ENCODE results near the gene CES4A.
"Not testable (repeated sequence)": the region's sequence is repeated elsewhere in the genome, so short reads cannot be mapped to it uniquely, and the experiment has no call there.

The CES4A gene

GRCh38 chr16:66986559-66986958 is 1.8 kb upstream of the CES4A start:
- Histone ChIP-seq H3K4me3 (ENCODE audit: low read depth, low read length) (no peak overlapping the region), H3K79me2 (ENCODE audit: control insufficient read depth, insufficient read depth, low read length, unreplicated experiment) (no peaks in the 10 kb centered on the region), H3K27ac (ENCODE audit: low read depth, low read length) (no peak overlapping the region), H3K27me3 (ENCODE audit: insufficient read depth, low read length) (no peaks in the 10 kb centered on the region), H3K36me3 (ENCODE audit: insufficient read depth, low read length) (no peaks in the 10 kb centered on the region), H3K4me1 (ENCODE audit: control insufficient read depth, insufficient read depth, low read length, unreplicated experiment) (no peaks in the 10 kb centered on the region), H2AFZ (ENCODE audit: low read length, unreplicated experiment) (no peak overlapping the region)

- Histone ChIP-seq H3K4me3 (ENCODE audit: low read depth, low read length) (no peak overlapping the region), H2AFZ (ENCODE audit: low read length, unreplicated experiment) (no peak overlapping the region), H3K27me3 (ENCODE audit: insufficient read depth, low read length) (no peaks in the 10 kb centered on the region), H3K36me3 (ENCODE audit: insufficient read depth, low read length) (no peaks in the 10 kb centered on the region), H3K4me1 (ENCODE audit: control insufficient read depth, insufficient read depth, low read length, unreplicated experiment) (peaks cover 6% of the 10 kb centered on the region), H3K79me2 (ENCODE audit: control insufficient read depth, insufficient read depth, low read length, unreplicated experiment) (no peaks in the 10 kb centered on the region), H3K27ac (ENCODE audit: low read depth, low read length) (no peak overlapping the region)
These were observed 3.2 kb downstream of the CES4A start for GRCh38 chr16:66991545-66992077.

GRCh38 chr16:66993558-66993957 is 5.2 kb downstream of the CES4A start:
- peaks cover 11% of the 10 kb centered on the region for H3K4me1 ChIP-seq (ENCODE audit: control insufficient read depth, insufficient read depth, low read length, unreplicated experiment)
- not testable (repeated sequence) for H3K36me3 ChIP-seq (ENCODE audit: insufficient read depth, low read length); H3K27ac ChIP-seq (ENCODE audit: low read depth, low read length); H2AFZ ChIP-seq (ENCODE audit: low read length, unreplicated experiment); H3K4me3 ChIP-seq (ENCODE audit: low read depth, low read length); H3K27me3 ChIP-seq (ENCODE audit: insufficient read depth, low read length); H3K79me2 ChIP-seq (ENCODE audit: control insufficient read depth, insufficient read depth, low read length, unreplicated experiment)

- no peak overlapping the region for H3K27ac ChIP-seq (ENCODE audit: low read depth, low read length)
- H3K4me1 ChIP-seq (ENCODE audit: control insufficient read depth, insufficient read depth, low read length, unreplicated experiment), result peaks cover 15% of the 10 kb centered on the region
- no peaks in the 10 kb centered on the region for H3K36me3 ChIP-seq (ENCODE audit: insufficient read depth, low read length)
- no peaks in the 10 kb centered on the region for H3K79me2 ChIP-seq (ENCODE audit: control insufficient read depth, insufficient read depth, low read length, unreplicated experiment)
- no peaks in the 10 kb centered on the region for H3K27me3 ChIP-seq (ENCODE audit: insufficient read depth, low read length)
- no peak overlapping the region for H3K4me3 ChIP-seq (ENCODE audit: low read depth, low read length)
- no peak overlapping the region for H2AFZ ChIP-seq (ENCODE audit: low read length, unreplicated experiment)
These were observed 8.1 kb downstream of the CES4A start for GRCh38 chr16:66996324-66996982.

GRCh38 chr16:66996983-66997358 is 8.6 kb downstream of the CES4A start:
- Histone ChIP-seq H2AFZ (ENCODE audit: low read length, unreplicated experiment) (no peak overlapping the region), H3K27me3 (ENCODE audit: insufficient read depth, low read length) (no peaks in the 10 kb centered on the region), H3K27ac (ENCODE audit: low read depth, low read length) (no peak overlapping the region), H3K36me3 (ENCODE audit: insufficient read depth, low read length) (no peaks in the 10 kb centered on the region), H3K4me3 (ENCODE audit: low read depth, low read length) (no peak overlapping the region), H3K4me1 (ENCODE audit: control insufficient read depth, insufficient read depth, low read length, unreplicated experiment) (peaks cover 20% of the 10 kb centered on the region), H3K79me2 (ENCODE audit: control insufficient read depth, insufficient read depth, low read length, unreplicated experiment) (no peaks in the 10 kb centered on the region)

GRCh38 chr16:67000384-67001351 is 12.3 kb downstream of the CES4A start:
- peak overlapping the region; percentile 87 for H3K4me3 ChIP-seq (ENCODE audit: low read depth, low read length)
- H3K27ac ChIP-seq (ENCODE audit: low read depth, low read length), result no peak overlapping the region
- H3K4me1 ChIP-seq (ENCODE audit: control insufficient read depth, insufficient read depth, low read length, unreplicated experiment), result peaks cover 20% of the 10 kb centered on the region
- H3K79me2 ChIP-seq (ENCODE audit: control insufficient read depth, insufficient read depth, low read length, unreplicated experiment), result no peaks in the 10 kb centered on the region
- no peaks in the 10 kb centered on the region for H3K27me3 ChIP-seq (ENCODE audit: insufficient read depth, low read length)
- H2AFZ ChIP-seq (ENCODE audit: low read length, unreplicated experiment), result peak overlapping the region; percentile 100
- H3K36me3 ChIP-seq (ENCODE audit: insufficient read depth, low read length), result no peaks in the 10 kb centered on the region

GRCh38 chr16:67001726-67002125 is 13.3 kb downstream of the CES4A start:
- Histone ChIP-seq H3K4me1 (ENCODE audit: control insufficient read depth, insufficient read depth, low read length, unreplicated experiment) (peaks cover 12% of the 10 kb centered on the region), H3K36me3 (ENCODE audit: insufficient read depth, low read length) (no peaks in the 10 kb centered on the region), H3K79me2 (ENCODE audit: control insufficient read depth, insufficient read depth, low read length, unreplicated experiment) (no peaks in the 10 kb centered on the region), H2AFZ (ENCODE audit: low read length, unreplicated experiment) (no peak overlapping the region), H3K27me3 (ENCODE audit: insufficient read depth, low read length) (no peaks in the 10 kb centered on the region), H3K4me3 (ENCODE audit: low read depth, low read length) (peak overlapping the region; percentile 70; the same call in 1 of the 2 replicates), H3K27ac (ENCODE audit: low read depth, low read length) (no peak overlapping the region)

GRCh38 chr16:67006930-67007658 is 18.7 kb downstream of the CES4A start:
- Histone ChIP-seq H2AFZ (ENCODE audit: low read length, unreplicated experiment) (no peak overlapping the region), H3K36me3 (ENCODE audit: insufficient read depth, low read length) (no peaks in the 10 kb centered on the region), H3K27me3 (ENCODE audit: insufficient read depth, low read length) (no peaks in the 10 kb centered on the region)

GRCh38 chr16:67009158-67009557 is 20.8 kb downstream of the CES4A start:
- H2AFZ ChIP-seq (ENCODE audit: low read length, unreplicated experiment), result no peak overlapping the region
- H3K27me3 ChIP-seq (ENCODE audit: insufficient read depth, low read length), result no peaks in the 10 kb centered on the region
- peaks cover 5% of the 10 kb centered on the region for H3K4me1 ChIP-seq (ENCODE audit: control insufficient read depth, insufficient read depth, low read length, unreplicated experiment)
- H3K27ac ChIP-seq (ENCODE audit: low read depth, low read length), result no peak overlapping the region
- no peaks in the 10 kb centered on the region for H3K36me3 ChIP-seq (ENCODE audit: insufficient read depth, low read length)
- no peak overlapping the region for H3K4me3 ChIP-seq (ENCODE audit: low read depth, low read length)
- no peaks in the 10 kb centered on the region for H3K79me2 ChIP-seq (ENCODE audit: control insufficient read depth, insufficient read depth, low read length, unreplicated experiment)

More at GRCh38 chr16:67006930-67007658, 18.7 kb downstream of the CES4A start:
- Histone ChIP-seq H3K4me3 (ENCODE audit: low read depth, low read length) (no peak overlapping the region), H3K79me2 (ENCODE audit: control insufficient read depth, insufficient read depth, low read length, unreplicated experiment) (no peaks in the 10 kb centered on the region), H3K4me1 (ENCODE audit: control insufficient read depth, insufficient read depth, low read length, unreplicated experiment) (peaks cover 5% of the 10 kb centered on the region), H3K27ac (ENCODE audit: low read depth, low read length) (no peak overlapping the region)

GRCh38 chr16:67011274-67011673 is 22.9 kb downstream of the CES4A start:
- Histone ChIP-seq H3K27me3 (ENCODE audit: insufficient read depth, low read length) (no peaks in the 10 kb centered on the region), H3K36me3 (ENCODE audit: insufficient read depth, low read length) (no peaks in the 10 kb centered on the region), H2AFZ (ENCODE audit: low read length, unreplicated experiment) (no peak overlapping the region), H3K4me3 (ENCODE audit: low read depth, low read length) (no peak overlapping the region), H3K4me1 (ENCODE audit: control insufficient read depth, insufficient read depth, low read length, unreplicated experiment) (peaks cover 5% of the 10 kb centered on the region), H3K79me2 (ENCODE audit: control insufficient read depth, insufficient read depth, low read length, unreplicated experiment) (no peaks in the 10 kb centered on the region), H3K27ac (ENCODE audit: low read depth, low read length) (no peak overlapping the region)

All from ACC112 (cell line).